Upper lobe of left lung (tissue), 6 donors: ENCODE measurements around the gene CFAP43. TPM values are rescaled to one million over a fixed set of nuclear protein-coding genes. Genes with fewer than 3 reads are reported as not detected.

Experiments used
- ATAC-seq, 2 donors: fragments of 200-7000 bp; cut with Tn5 transposase; one replicate each; pipeline ENCODE4 v1.9.1; 2022; ENCODE audit warnings: mild to moderate bottlenecking in 2 of 2, moderate library complexity in 2 of 2; ENCODE audit not compliant: low FRiP score in 2 of 2
- DNase-seq, 2 donors: peaks; one replicate each; pipeline ENCODE4 v3.0.0-alpha.2; 2019 to 2020
- H3K27ac ChIP-seq, 4 donors: fragments of 200-600 bp; sonication (generic); one replicate each; pipeline ENCODE4 v1.5.1; 2016 to 2019
- H3K27me3 ChIP-seq, 4 donors: fragments of 200-600 bp; sonication (generic); one replicate each; pipeline ENCODE4 v1.5.1; 2017 to 2019
- H3K36me3 ChIP-seq, 4 donors: fragments of 200-600 bp; sonication (generic); one replicate each; pipeline ENCODE4 v1.5.1; 2016 to 2019
- H3K4me1 ChIP-seq, 4 donors: fragments of 200-600 bp; sonication (generic); one replicate each; pipeline ENCODE4 v1.5.1; 2018 to 2019
- H3K4me3 ChIP-seq, 4 donors: fragments of 200-600 bp; sonication (generic); one replicate each; pipeline ENCODE4 v1.5.1; 2017 to 2019; ENCODE audit warnings: mild to moderate bottlenecking in 2 of 4, moderate library complexity in 1 of 4
- H3K9me3 ChIP-seq, 4 donors: fragments of 200-600 bp; sonication (generic); one replicate each; pipeline ENCODE4 v1.5.1; 2018 to 2019
- EP300 ChIP-seq, 4 donors: sonication (generic); formaldehyde crosslinking; IDR thresholded peaks; one replicate each; pipeline ENCODE4 v1.5.1; 2017; ENCODE audit warnings: antibody characterized with exemption in 4 of 4, control low read depth in 2 of 4
- POLR2A ChIP-seq, 4 donors: fragments of 450-650 bp; IDR thresholded peaks; one replicate each; pipeline ENCODE4 v1.5.1; 2016 to 2017; ENCODE audit warnings: antibody characterized with exemption in 4 of 4, mild to moderate bottlenecking in 2 of 4
- POLR2AphosphoS5 ChIP-seq, 2 donors: sonication (generic); formaldehyde crosslinking; IDR thresholded peaks; one replicate each; pipeline ENCODE4 v1.5.1; 2017; ENCODE audit warnings: antibody characterized with exemption in 2 of 2
- WGBS, 2 donors: methylation state at CpG; one replicate each; pipeline ENCODE4 v1.1.5; 2017 to 2018; 5-methylcytosine and 5-hydroxymethylcytosine counted together
- total RNA-seq, 6 donors: library from RNA; depleted of rRNA in 4 of 6; stranded (reverse); fragments of >200 nt in 4 of 6; gene quantifications; one replicate each; pipeline versions ENCODE4 v1.1.0 to v1.2.1, GENCODE V29; 2016 to 2021
- TF ChIP-seq, protein P1 (sequence below), 6 experiments: fragments of 450-650 bp in 4 of 6; fragments of 200-600 bp in 2 of 6; sonication (generic) in 2 of 6; IDR thresholded peaks; one replicate each; pipeline ENCODE4 v1.5.1; 2016 to 2019; ENCODE audit warnings: antibody characterized with exemption in 6 of 6
- donor health status: DM: no; HTN: no; CAD: no; lungs with moderate emphysema.
- donor health status: DM: no; HTN: yes; CAD: no; lungs with severe emphysema.

The CFAP43 gene
- total RNA-seq, 6 donors from 2014 or later: 0.69 to 121 (median 10.0) TPM

DNA sequence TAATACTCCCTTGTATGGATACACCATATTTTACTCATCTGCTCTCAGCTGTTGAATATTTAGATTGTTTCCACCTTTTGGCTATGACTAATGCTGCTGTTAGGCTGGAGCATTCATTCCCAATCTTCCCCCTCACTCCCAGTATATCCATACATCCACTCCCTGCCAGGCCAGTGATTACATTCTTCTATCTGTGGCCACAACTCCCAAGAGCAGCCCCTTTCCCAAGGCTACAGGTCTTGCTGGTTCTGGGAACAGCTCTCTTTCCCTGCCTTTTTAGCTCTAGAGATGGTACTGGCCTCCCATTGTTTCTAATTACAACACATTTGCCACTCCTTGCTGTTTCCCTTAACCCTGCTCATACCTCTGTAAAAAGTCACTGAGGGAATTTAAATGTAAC, 82.0 kb downstream of the CFAP43 start:
- H3K27ac ChIP-seq: no peak overlapping the region
- DNase-seq: no peak

GRCh38 chr10:104146882-104147281, 85.3 kb downstream of the CFAP43 start:
- H3K27me3 ChIP-seq: no peaks in the 10 kb centered on the region
- no peaks in the 10 kb centered on the region for H3K4me1 ChIP-seq
- no peak overlapping the region for H3K27ac ChIP-seq
- DNase-seq (no peak), ATAC-seq (no peak)
- H3K9me3 ChIP-seq: peaks cover 3 to 5% (median 4%) of the 10 kb centered on the region in 4 donors
- no peak overlapping the region for H3K4me3 ChIP-seq
- TF ChIP-seq POLR2A (IDR thresholded peaks at IDR 0.05) (no peak), EP300 (IDR thresholded peaks at IDR 0.05) (no peak), POLR2AphosphoS5 (IDR thresholded peaks at IDR 0.05) (no peak)
- TF ChIP-seq, protein P1, sequence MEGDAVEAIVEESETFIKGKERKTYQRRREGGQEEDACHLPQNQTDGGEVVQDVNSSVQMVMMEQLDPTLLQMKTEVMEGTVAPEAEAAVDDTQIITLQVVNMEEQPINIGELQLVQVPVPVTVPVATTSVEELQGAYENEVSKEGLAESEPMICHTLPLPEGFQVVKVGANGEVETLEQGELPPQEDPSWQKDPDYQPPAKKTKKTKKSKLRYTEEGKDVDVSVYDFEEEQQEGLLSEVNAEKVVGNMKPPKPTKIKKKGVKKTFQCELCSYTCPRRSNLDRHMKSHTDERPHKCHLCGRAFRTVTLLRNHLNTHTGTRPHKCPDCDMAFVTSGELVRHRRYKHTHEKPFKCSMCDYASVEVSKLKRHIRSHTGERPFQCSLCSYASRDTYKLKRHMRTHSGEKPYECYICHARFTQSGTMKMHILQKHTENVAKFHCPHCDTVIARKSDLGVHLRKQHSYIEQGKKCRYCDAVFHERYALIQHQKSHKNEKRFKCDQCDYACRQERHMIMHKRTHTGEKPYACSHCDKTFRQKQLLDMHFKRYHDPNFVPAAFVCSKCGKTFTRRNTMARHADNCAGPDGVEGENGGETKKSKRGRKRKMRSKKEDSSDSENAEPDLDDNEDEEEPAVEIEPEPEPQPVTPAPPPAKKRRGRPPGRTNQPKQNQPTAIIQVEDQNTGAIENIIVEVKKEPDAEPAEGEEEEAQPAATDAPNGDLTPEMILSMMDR (IDR thresholded peaks at IDR 0.05): no peak
- 86 to 96% methylated on average over 1 of the region's 1 CpG for WGBS, 2 donors
- no peaks in the 10 kb centered on the region for H3K36me3 ChIP-seq

More for the DNA sequence above, 82.0 kb downstream of the CFAP43 start:
- Histone ChIP-seq H3K36me3 (no peaks in the 10 kb centered on the region), H3K27me3 (no peaks in the 10 kb centered on the region), H3K4me3 (no peak overlapping the region), H3K4me1 (no peaks in the 10 kb centered on the region), H3K9me3 (peaks cover 7 to 11% (median 9%) of the 10 kb centered on the region in 4 donors)
- no peak for ATAC-seq
- TF ChIP-seq, protein P1 (IDR thresholded peaks at IDR 0.05): no peak

- H3K9me3 ChIP-seq: no peaks in the 10 kb centered on the region
- TF ChIP-seq POLR2A (IDR thresholded peaks at IDR 0.05) (no peak), EP300 (IDR thresholded peaks at IDR 0.05) (no peak), POLR2AphosphoS5 (IDR thresholded peaks at IDR 0.05) (no peak)
- TF ChIP-seq, protein P1 (IDR thresholded peaks at IDR 0.05): no peak
- ATAC-seq: peak in 1 of 2 donors; percentile 38
- H3K4me1 ChIP-seq: no peaks in the 10 kb centered on the region
- H3K4me3 ChIP-seq: no peak overlapping the region
- no peaks in the 10 kb centered on the region for H3K27me3 ChIP-seq
- H3K27ac ChIP-seq: no peak overlapping the region
- no peak for DNase-seq
- H3K36me3 ChIP-seq: no peaks in the 10 kb centered on the region
- 29 to 40% methylated on average over 4 of the region's 4 CpGs for WGBS, 2 donors
Observed at GRCh38 chr10:104144931-104145330, 87.2 kb downstream of the CFAP43 start.

- DNase-seq (no peak), ATAC-seq (no peak)
- no peaks in the 10 kb centered on the region for H3K27me3 ChIP-seq
- H3K27ac ChIP-seq: no peak overlapping the region
- no peaks in the 10 kb centered on the region for H3K36me3 ChIP-seq
- TF ChIP-seq POLR2A (IDR thresholded peaks at IDR 0.05) (no peak), POLR2AphosphoS5 (IDR thresholded peaks at IDR 0.05) (no peak), EP300 (IDR thresholded peaks at IDR 0.05) (no peak)
- TF ChIP-seq, protein P1 (IDR thresholded peaks at IDR 0.05): no peak
- H3K4me3 ChIP-seq: no peak overlapping the region
- no peaks in the 10 kb centered on the region for H3K4me1 ChIP-seq
- H3K9me3 ChIP-seq: no peaks in the 10 kb centered on the region
- WGBS, 2 donors: 71 to 85% methylated on average over 3 of the region's 3 CpGs
Observed at GRCh38 chr10:104143829-104144228, 88.3 kb downstream of the CFAP43 start.

DNA sequence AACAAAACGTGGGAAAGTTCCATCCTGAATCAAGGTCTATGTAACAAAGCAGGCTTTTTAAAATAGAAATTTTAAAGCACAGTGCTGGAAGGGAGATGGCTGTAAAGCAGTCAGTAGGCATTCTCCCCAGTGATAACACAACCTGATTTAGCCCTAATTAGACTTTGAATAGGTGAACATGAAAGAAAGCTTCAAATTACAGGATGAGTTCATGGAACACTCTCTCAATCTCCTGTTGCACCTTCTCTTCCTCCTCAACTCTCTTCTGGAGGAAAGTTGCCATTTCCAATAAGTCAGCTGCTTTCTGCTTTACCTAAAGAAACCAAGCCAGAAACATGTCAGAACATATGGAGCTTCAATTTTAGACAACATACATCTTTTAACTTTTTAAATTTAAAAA, 90.1 kb downstream of the CFAP43 start:
- ATAC-seq: no peak
- no peaks in the 10 kb centered on the region for H3K4me1 ChIP-seq
- DNase-seq: no peak
- 49 to 58% methylated on average over 1 of the region's 1 CpG for WGBS, 2 donors
- H3K27ac ChIP-seq: no peak overlapping the region
- no peak overlapping the region for H3K4me3 ChIP-seq
- TF ChIP-seq EP300 (IDR thresholded peaks at IDR 0.05) (no peak), POLR2AphosphoS5 (IDR thresholded peaks at IDR 0.05) (no peak), POLR2A (IDR thresholded peaks at IDR 0.05) (no peak)
- TF ChIP-seq, protein P1 (IDR thresholded peaks at IDR 0.05): no peak
- H3K36me3 ChIP-seq: no peaks in the 10 kb centered on the region
- H3K27me3 ChIP-seq: no peaks in the 10 kb centered on the region
- no peaks in the 10 kb centered on the region for H3K9me3 ChIP-seq
